T-cell (primary cell): ENCODE results near the gene SLC16A7. TPM values are rescaled to one million over a fixed set of nuclear protein-coding genes. Genes with fewer than 3 reads are reported as not detected.

ENCODE experiments used
- ATAC-seq, 4 experiments: fragments of 200-7000 bp in 3 of 4; fragments of 150-1000 bp in 1 of 4; cut with Tn5 transposase; replicated peaks in 1 of 4; 1 replicate in 3 of 4; 2 replicates in 1 of 4; pipeline ENCODE4 v1.10.0; 2021; ENCODE audit warnings: moderate library complexity in 3 of 4, mild to moderate bottlenecking in 2 of 4, moderate number of reproducible peaks in 1 of 4
- CTCF ChIA-PET, 2 donors: fragments of 300-600 bp; sonication (Branson Sonifier 250); formaldehyde crosslinking; loops; one replicate each; lab custom pipeline; 2022; ENCODE audit warnings: antibody characterized with exemption in 2 of 2; lab: Charles Lee
- POLR2A ChIA-PET, 2 donors: fragments of 300-600 bp; sonication (Branson Sonifier 250); formaldehyde crosslinking; loops; one replicate each; lab custom pipeline; 2022; ENCODE audit warnings: antibody characterized with exemption in 2 of 2; lab: Charles Lee
- DNase-seq, 35 experiments: peaks; one replicate each; pipeline versions ENCODE4 v3.0.0 to v3.0.0-alpha.2; 2013 to 2023
- H3K27ac ChIP-seq: one replicate; pipeline ENCODE4 v1.5.1; 2013; ENCODE audit warnings: low read length
- H3K27me3 ChIP-seq, 2 experiments: replicated peaks in 1 of 2; 1 replicate in 1 of 2; 2 replicates in 1 of 2; pipeline versions ENCODE4 v1.6.1 to v1.7.0; 2013; ENCODE audit warnings: low read length in 1 of 2, mixed read lengths in 1 of 2; ENCODE audit not compliant: control insufficient read depth in 2 of 2, insufficient read depth in 2 of 2; ENCODE audit errors: extremely low read depth in 1 of 2
- H3K36me3 ChIP-seq, 2 donors: 1 replicate in 1 of 2; 2 replicates in 1 of 2; pipeline versions ENCODE4 v1.6.1 to v1.7.0; 2013; ENCODE audit warnings: low read length in 1 of 2; ENCODE audit not compliant: control insufficient read depth in 2 of 2, insufficient read depth in 1 of 2; ENCODE audit errors: extremely low read depth in 1 of 2
- H3K4me1 ChIP-seq, 2 experiments: 1 replicate in 1 of 2; 2 replicates in 1 of 2; pipeline versions ENCODE4 v1.6.1 to v1.7.0; 2013; ENCODE audit warnings: low read length in 2 of 2, mixed read lengths in 1 of 2; ENCODE audit not compliant: insufficient read depth in 2 of 2, control insufficient read depth in 1 of 2; ENCODE audit errors: extremely low read depth in 1 of 2
- H3K4me3 ChIP-seq, 2 donors: 1 replicate in 1 of 2; 2 replicates in 1 of 2; pipeline versions ENCODE4 v1.5.1 to v1.7.0; 2013; ENCODE audit warnings: mild to moderate bottlenecking in 2 of 2, low read length in 1 of 2, moderate library complexity in 1 of 2; ENCODE audit not compliant: control insufficient read depth in 1 of 2; ENCODE audit errors: extremely low read depth in 1 of 2
- H3K9me3 ChIP-seq: 2 replicates; pipeline ENCODE4 v1.7.0; 2013
- H3K27ac Mint-ChIP-seq, 2 donors: one replicate each; pipeline ENCODE4 v1.8.0; 2020 to 2021; ENCODE audit warnings: mild to moderate bottlenecking in 2 of 2, mixed read lengths in 2 of 2
- H3K27me3 Mint-ChIP-seq, 2 donors: one replicate each; pipeline ENCODE4 v1.8.0; 2021 to 2022; ENCODE audit warnings: mixed read lengths in 2 of 2
- H3K36me3 Mint-ChIP-seq: one replicate; pipeline ENCODE4 v1.8.0; 2021; ENCODE audit warnings: mixed read lengths
- H3K4me1 Mint-ChIP-seq, 3 donors: one replicate each; pipeline ENCODE4 v1.8.0; 2020 to 2022; ENCODE audit warnings: mixed read lengths in 3 of 3, mild to moderate bottlenecking in 1 of 3
- H3K4me3 Mint-ChIP-seq, 3 donors: one replicate each; pipeline ENCODE4 v1.8.0; 2020 to 2022; ENCODE audit warnings: mild to moderate bottlenecking in 3 of 3, mixed read lengths in 3 of 3, moderate library complexity in 3 of 3
- H3K9me3 Mint-ChIP-seq, 3 donors: one replicate each; pipeline ENCODE4 v1.8.0; 2020 to 2022; ENCODE audit warnings: mixed read lengths in 3 of 3
- WGBS: methylation state at CpG from one replicate; pipeline ENCODE4 v1.1.5; 2013; ENCODE audit warnings: missing lambda C conversion rate; ENCODE audit not compliant: insufficient coverage; 5-methylcytosine and 5-hydroxymethylcytosine counted together
- total RNA-seq, 35 experiments: library from RNA in 6 of 35; stranded (reverse) in 6 of 35; fragments of 120-200 nt in 1 of 35; gene quantifications; one replicate each; pipeline versions ENCODE4 v1.2.1 to v1.2.4 and lab custom pipeline; 2013 to 2026

SLC16A7 gene
- total RNA-seq, 5 donors from 2014 or later (not counting 1 experiment from before 2014, with no cell fraction given) = 43.3 to 54.6 (median 49.4) TPM

GRCh38 chr12:59808317-59808910 lies 212.6 kb downstream of the SLC16A7 start:
- Histone ChIP-seq H3K4me3 (no peak overlapping the region), H3K9me3 (no peaks in the 10 kb centered on the region), H3K4me1 (no peaks in the 10 kb centered on the region), H3K36me3 (no peaks in the 10 kb centered on the region), H3K27ac (no peak overlapping the region), H3K27me3 (peaks cover 0 to 4% of the 10 kb centered on the region in 2 experiments)
- ATAC-seq (peak in 3 of 4 experiments; percentile 60 to 67 (median 65)), DNase-seq (peak in 7 of 35 experiments; percentile 0 to 52 (median 2))
- no CpG with 5 or more reads among the region's 3 CpGs for WGBS
- no peak overlapping the region for H3K4me3 Mint-ChIP-seq
- H3K27me3 Mint-ChIP-seq = peaks cover under 1 to 8% of the 10 kb centered on the region in 2 donors
- peaks cover 0 to 2% (median 0%) of the 10 kb centered on the region in 3 donors for H3K4me1 Mint-ChIP-seq
- ChIA-PET CTCF (interaction anchor here (0.5 to 2.7 kb wide), 8 partner anchors 8 to 1194 kb away, joined by 3 to 8 read pairs (median 3); no protein-coding TSS in a partner anchor), POLR2A (no interaction called here)
- no peak overlapping the region for H3K27ac Mint-ChIP-seq
- H3K36me3 Mint-ChIP-seq = no peaks in the 10 kb centered on the region
- no peaks in the 10 kb centered on the region for H3K9me3 Mint-ChIP-seq

DNA sequence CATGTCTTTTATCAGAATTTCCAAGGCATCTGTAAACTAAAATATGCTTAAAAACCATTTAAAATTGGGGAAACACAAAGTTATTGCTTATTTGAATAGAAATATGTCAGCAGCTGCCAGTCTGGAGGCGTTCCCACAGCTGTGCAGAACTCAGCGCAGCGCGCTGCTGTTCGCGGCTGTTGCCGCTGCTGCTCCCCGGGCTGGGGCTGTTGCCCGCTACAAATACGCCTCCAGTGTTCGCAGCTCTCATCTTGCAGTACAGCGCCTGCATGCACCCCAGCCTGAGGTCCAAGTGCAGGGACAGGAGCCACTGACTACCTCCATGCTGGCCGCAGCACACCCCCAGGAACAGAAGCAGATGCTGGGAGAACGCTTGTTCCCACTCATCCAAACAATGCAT lies 216.2 kb downstream of the SLC16A7 start:
- POLR2A ChIA-PET = no interaction called here
- Mint-ChIP-seq H3K27ac (no peak overlapping the region), H3K4me3 (no peak overlapping the region), H3K9me3 (peaks cover 0 to 2% (median 2%) of the 10 kb centered on the region in 3 donors), H3K4me1 (no peaks in the 10 kb centered on the region), H3K36me3 (no peaks in the 10 kb centered on the region), H3K27me3 (peaks cover 4 to 8% of the 10 kb centered on the region in 2 donors)
- Histone ChIP-seq H3K36me3 (no peaks in the 10 kb centered on the region), H3K4me1 (no peaks in the 10 kb centered on the region), H3K4me3 (no peak overlapping the region), H3K27me3 (peaks cover 0 to 4% of the 10 kb centered on the region in 2 experiments), H3K27ac (no peak overlapping the region), H3K9me3 (no peaks in the 10 kb centered on the region)
- CTCF ChIA-PET = no interaction called here
- DNase-seq = no peak
- ATAC-seq = no peak
- WGBS = 95% methylated on average over 13 of the region's 14 CpGs

DNA sequence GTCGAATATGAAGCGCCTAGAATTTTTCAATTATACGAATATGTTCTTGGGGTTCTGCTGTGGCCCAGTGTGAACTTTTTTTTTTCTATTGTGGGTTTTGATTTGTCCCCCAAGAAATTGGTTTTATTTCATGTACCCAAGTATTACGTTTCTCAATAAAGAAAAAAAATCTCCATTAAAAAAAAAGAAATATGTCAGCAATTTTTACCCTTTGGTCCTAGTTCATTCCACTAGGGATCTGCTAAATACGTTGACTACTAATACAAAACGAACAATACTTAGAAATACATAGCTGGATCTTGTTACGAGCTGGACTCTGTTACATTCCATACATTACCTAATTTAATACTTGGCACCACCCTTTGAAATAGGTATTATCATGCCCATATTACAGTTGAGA lies 216.9 kb downstream of the SLC16A7 start:
- no peaks in the 10 kb centered on the region for H3K4me1 Mint-ChIP-seq
- ChIA-PET POLR2A (no interaction called here), CTCF (no interaction called here)

GRCh38 chr12:59820594-59821011 lies 224.8 kb downstream of the SLC16A7 start:
- Mint-ChIP-seq H3K9me3 (peaks cover 2 to 9% (median 7%) of the 10 kb centered on the region in 3 donors), H3K27ac (no peak overlapping the region), H3K36me3 (no peaks in the 10 kb centered on the region), H3K27me3 (no peaks in the 10 kb centered on the region), H3K4me3 (no peak overlapping the region), H3K4me1 (no peaks in the 10 kb centered on the region)
- ChIA-PET POLR2A (no interaction called here), CTCF (interaction anchor here in 1 of 2 donors (1.0 kb wide), 1 partner anchor 12 kb away, joined by 3 read pairs; no protein-coding TSS in a partner anchor)
- H3K4me3 ChIP-seq = no peak overlapping the region
- H3K4me1 ChIP-seq = no peaks in the 10 kb centered on the region
- H3K36me3 ChIP-seq = no peaks in the 10 kb centered on the region
- no peak overlapping the region for H3K27ac ChIP-seq
- DNase-seq (no peak), ATAC-seq (no peak)
- H3K27me3 ChIP-seq = no peaks in the 10 kb centered on the region
- no peaks in the 10 kb centered on the region for H3K9me3 ChIP-seq
- WGBS = 75% methylated on average over 1 of the region's 2 CpGs

More for the DNA sequence above, 216.9 kb downstream of the SLC16A7 start:
- 90% methylated on average over 2 of the region's 7 CpGs for WGBS
- H3K9me3 ChIP-seq = no peaks in the 10 kb centered on the region
- DNase-seq = no peak
- H3K27me3 ChIP-seq = peaks cover 0 to 4% of the 10 kb centered on the region in 2 experiments
- Mint-ChIP-seq H3K9me3 (peaks cover 0 to 4% (median 2%) of the 10 kb centered on the region in 3 donors), H3K27me3 (peaks cover 4 to 8% of the 10 kb centered on the region in 2 donors), H3K27ac (no peak overlapping the region), H3K4me3 (no peak overlapping the region), H3K36me3 (no peaks in the 10 kb centered on the region)
- no peak overlapping the region for H3K4me3 ChIP-seq
- H3K36me3 ChIP-seq = no peaks in the 10 kb centered on the region
- no peak overlapping the region for H3K27ac ChIP-seq
- ATAC-seq = no peak
- H3K4me1 ChIP-seq = no peaks in the 10 kb centered on the region

GRCh38 chr12:59823567-59823966 lies 227.7 kb downstream of the SLC16A7 start:
- POLR2A ChIA-PET = no interaction called here
- H3K27ac ChIP-seq = no peak overlapping the region
- H3K27me3 ChIP-seq = no peaks in the 10 kb centered on the region
- no peak overlapping the region for H3K4me3 Mint-ChIP-seq
- no peaks in the 10 kb centered on the region for H3K36me3 Mint-ChIP-seq
- no peaks in the 10 kb centered on the region for H3K4me1 ChIP-seq
- no peaks in the 10 kb centered on the region for H3K4me1 Mint-ChIP-seq
- no peaks in the 10 kb centered on the region for H3K9me3 ChIP-seq
- no peaks in the 10 kb centered on the region for H3K36me3 ChIP-seq
- peaks cover 0 to 3% (median 2%) of the 10 kb centered on the region in 3 donors for H3K9me3 Mint-ChIP-seq
- ATAC-seq (no peak), DNase-seq (no peak)
- H3K4me3 ChIP-seq = no peak overlapping the region
- H3K27me3 Mint-ChIP-seq = peaks cover 0 to 3% of the 10 kb centered on the region in 2 donors
- no peak overlapping the region for H3K27ac Mint-ChIP-seq
- CTCF ChIA-PET = no interaction called here

DNA sequence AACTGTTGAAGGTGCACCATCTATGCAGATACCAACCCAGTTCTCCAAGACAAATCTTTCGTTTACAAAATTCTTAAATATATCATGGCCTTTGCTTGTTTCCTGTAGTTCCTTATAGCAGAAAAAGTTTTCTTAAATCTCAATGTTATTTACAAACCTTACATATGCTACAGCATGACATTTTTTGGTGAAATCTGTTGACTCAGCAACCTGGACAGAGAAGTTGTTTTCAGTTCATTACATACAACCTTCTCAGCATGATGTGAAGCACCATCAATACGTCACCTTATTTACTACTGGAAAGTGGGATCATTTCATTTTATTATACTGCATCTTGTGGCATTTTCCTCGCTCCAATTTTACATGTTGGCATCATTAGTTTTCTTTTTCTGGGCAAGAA lies 231.9 kb downstream of the SLC16A7 start:
- Histone ChIP-seq H3K36me3 (no peaks in the 10 kb centered on the region), H3K4me1 (no peaks in the 10 kb centered on the region), H3K27me3 (no peaks in the 10 kb centered on the region), H3K9me3 (no peaks in the 10 kb centered on the region), H3K27ac (no peak overlapping the region), H3K4me3 (no peak overlapping the region)
- ChIA-PET POLR2A (no interaction called here), CTCF (no interaction called here)
- Mint-ChIP-seq H3K9me3 (no peaks in the 10 kb centered on the region), H3K27me3 (peaks cover 0 to 3% of the 10 kb centered on the region in 2 donors), H3K4me3 (no peak overlapping the region), H3K27ac (no peak overlapping the region), H3K36me3 (no peaks in the 10 kb centered on the region), H3K4me1 (no peaks in the 10 kb centered on the region)
- WGBS = 50% methylated on average over 2 of the region's 3 CpGs
- ATAC-seq (no peak), DNase-seq (no peak)
